Measurements from ENCODE around the gene TOX3.

Gene TOX3

DNA sequence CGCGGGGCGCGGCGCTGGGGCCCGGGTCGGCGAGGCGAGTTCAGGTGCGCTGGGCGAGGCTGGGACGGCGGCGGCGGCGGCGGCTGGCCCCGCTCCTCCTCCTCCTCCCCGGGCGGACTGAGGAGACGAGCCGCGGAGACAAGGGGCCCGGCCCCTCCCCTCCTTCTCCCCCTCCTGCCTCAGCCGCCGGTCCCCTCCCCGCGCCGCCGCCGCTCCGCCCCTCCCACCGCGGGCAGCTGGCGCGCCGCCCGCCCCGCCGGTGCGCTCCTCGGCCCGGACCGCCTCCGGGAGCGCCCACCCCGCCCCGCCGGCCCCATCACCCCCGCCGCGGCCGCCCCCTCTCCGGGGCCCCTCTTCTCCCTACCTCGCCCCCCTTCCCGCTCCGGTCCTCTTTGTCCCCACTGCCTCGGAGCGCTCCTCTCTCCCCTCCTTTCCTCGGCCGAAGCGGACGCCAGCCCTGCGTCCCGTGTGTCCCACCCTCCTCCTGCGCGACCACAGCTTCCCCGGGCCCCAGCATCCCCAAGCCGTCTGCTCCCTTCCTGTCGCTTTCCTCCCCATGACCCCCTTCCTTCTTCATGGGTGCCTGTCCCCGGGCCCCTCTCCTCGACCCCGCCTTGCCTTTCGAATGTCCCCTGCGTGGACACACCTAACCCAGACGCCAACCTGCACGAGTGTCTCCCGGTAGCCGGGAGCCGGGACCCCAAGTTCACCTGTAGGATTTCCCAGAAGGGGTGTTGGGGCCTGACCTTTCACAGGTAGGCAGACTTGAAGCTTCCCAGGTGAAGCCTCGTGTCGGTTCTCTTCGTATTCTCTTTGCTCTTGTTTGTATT lies at the start of gene TOX3:
Gene TOX3 (minus strand): TSS at position 140 of the 830 bp plus-strand sequence. CDS start 420 bp downstream, outside the sequence.
- DNase-seq (ENCODE audit: low read depth in 2 of 3, low spot score in 2 of 3) = no peak

DNA sequence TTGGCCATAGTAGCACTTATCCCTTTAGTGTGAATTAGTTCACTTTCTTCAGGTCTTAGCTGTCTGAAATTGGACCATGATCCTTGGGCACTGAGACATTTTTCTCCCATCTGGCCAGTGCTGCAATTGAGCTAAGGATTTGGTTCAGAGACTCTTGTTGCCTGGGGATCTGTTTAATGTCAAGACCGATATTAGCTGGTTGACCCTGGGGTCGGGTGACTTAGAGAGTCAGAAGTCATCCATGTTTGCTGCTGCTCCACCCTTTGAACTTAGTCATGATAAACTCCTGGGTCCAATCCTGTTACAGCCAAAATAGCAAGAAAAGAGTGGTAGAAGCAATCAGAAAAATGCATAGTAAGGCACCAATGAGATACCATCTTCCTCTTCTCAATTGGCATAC lies 45.8 kb upstream of the TOX3 start:
- DNase-seq (ENCODE audit: low read depth in 2 of 3, low spot score in 2 of 3) = no peak

DNA sequence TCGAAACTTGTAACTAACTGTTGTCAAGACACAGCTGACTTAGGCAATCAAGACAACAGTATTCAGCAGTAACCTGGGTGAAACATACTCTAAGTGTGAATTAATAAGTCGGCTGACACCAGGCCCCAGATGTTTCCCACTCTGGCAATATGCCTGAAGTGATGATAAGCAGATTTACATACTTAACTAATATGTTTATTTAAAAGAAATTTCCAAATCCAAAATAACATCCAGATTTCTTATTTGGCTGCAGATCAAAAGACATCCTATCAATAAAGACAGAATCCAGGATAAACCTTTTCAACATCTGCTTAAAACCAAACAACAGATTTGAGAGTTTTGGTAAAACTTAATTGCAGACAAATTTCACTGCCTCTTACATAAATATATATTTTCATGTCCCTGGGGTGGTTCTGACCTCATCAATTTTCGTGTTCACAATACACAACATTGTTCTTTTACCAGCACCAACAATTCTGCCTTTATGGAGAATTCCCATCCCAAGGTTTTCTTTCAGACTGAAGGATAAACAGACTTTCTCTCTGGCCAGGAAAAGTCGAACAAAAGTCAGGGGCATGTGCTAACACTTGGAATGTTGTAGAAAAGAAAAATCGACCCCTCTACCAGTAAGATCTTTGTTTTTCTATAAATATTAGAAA lies 45.1 kb upstream of the TOX3 start:
- DNase-seq (ENCODE audit: low read depth in 2 of 3, low spot score in 2 of 3) = no peak

DNA sequence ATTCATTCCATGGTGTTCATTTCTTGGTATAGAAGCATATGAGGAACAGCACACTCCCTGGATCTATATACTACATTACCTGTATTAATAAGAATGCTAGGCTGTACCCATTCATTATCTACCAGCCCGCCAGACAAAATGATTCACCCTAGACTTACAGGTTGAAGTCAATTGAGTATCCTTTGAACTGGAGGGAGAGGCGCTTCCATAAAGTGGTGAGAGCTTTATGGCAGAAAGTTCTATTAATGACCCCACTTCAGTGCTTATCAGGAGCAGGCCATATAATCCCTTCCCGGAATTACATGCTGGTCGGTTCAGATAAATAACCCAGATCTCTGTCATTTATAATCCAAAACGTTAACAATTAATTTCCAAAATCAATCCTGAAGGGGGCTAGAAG lies 44.5 kb upstream of the TOX3 start:
- no peak for DNase-seq (ENCODE audit: low read depth in 2 of 3, low spot score in 2 of 3)

DNA sequence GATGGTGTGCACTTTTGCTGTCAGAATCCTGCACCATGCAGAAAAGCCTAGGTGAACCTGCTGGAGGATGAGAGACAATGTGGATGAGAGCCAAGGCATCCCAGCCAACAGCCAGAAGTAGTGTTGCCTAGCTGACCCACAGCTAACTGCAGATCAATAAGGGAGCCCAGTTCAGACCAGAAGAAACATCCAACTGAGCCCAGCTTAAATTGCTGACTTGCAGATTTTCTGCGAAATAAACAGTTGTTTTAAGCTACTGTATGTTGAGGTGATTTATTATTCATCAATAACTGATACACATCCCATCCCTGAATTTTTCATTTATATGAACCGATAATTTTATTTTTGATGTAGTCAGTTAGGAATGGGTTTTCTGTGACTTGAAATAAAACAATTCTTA lies 39.2 kb upstream of the TOX3 start:
- DNase-seq (ENCODE audit: low read depth in 2 of 3, low spot score in 2 of 3) = no peak

DNA sequence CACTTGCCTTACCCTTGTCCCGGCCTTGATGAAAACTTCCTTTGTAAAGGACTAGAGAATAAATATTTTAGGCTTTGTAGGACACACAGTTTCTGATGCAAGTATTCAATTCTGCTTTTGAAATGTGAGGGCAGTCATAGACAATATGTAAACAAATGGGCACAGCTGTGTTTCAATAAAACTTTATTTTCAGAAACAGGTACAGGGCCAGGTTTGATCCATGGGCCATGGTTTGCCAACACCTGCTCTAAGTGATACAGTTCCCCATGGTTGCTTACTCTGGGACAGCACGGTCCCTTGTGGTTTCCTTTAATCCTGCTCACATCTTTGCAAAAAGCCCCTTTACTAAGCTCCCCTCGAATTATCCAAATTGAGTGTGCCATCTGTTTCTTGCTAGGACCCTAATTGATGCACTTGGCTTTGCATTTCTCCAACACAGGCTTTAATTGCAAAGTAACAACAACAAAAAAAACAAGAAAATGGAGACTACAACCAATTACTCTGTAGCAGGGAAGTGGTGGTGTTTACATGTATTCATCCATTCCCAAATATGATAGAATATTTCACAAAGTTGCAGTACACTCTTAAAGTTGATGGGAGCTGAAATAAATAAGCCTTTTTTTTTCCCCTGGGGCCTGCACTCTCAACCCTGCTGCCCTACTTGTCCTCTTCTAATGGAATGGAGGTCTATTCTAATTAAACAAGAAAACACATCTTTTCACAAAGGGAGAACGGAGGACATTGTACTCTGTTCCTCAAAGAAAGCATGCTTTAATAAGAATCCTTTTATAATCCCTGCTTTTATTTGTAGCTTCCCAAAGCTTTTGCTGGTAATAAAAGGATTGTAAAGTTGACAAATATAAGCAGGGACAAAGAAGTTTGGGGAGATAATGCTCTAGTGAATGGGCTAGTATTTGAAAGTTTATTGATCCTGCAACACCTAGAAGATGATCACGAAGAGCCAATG lies 37.7 kb upstream of the TOX3 start:
- DNase-seq (ENCODE audit: low read depth in 2 of 3, low spot score in 2 of 3) = no peak

DNA sequence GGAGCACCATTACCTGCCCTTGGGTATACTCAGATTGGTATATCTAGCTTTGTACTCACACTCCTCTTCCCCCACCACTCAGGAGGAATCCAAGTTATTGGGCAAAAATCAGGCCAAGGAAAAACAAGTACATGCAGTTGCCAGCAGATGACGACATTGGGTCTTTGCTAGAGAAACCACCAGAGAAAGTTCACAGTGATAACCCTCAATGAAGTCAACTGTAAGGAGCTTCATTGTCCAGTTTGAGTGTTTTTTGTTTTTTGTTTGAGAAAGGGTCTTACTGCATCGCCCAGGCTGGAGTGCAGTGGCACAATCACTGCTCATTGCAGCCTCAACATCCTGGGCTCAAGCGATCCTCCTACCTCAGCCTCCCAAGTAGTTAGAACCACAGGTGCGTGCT lies 34.6 kb upstream of the TOX3 start:
- DNase-seq (ENCODE audit: low read depth in 2 of 3, low spot score in 2 of 3) = no peak

DNA sequence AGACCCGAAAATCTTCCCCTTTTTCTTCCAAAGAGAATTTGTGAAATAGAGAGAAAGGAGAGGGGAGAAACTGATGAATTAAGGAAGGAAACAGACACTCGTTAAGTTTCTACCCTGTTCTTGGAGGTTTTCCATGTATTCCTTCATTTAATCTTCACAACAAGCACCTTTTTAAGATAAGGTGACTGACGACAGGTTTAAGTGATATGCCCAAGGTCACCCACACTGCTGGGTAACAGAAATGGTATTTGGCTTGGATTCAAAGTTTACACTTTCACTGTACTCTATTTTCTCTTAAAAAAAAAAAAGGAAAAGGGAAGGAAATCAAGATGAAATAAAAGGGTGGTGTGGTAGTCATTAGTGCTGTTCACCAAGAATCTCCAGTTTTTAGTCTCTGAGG lies 33.5 kb upstream of the TOX3 start:
- no peak for DNase-seq (ENCODE audit: low read depth in 2 of 3, low spot score in 2 of 3)

DNA sequence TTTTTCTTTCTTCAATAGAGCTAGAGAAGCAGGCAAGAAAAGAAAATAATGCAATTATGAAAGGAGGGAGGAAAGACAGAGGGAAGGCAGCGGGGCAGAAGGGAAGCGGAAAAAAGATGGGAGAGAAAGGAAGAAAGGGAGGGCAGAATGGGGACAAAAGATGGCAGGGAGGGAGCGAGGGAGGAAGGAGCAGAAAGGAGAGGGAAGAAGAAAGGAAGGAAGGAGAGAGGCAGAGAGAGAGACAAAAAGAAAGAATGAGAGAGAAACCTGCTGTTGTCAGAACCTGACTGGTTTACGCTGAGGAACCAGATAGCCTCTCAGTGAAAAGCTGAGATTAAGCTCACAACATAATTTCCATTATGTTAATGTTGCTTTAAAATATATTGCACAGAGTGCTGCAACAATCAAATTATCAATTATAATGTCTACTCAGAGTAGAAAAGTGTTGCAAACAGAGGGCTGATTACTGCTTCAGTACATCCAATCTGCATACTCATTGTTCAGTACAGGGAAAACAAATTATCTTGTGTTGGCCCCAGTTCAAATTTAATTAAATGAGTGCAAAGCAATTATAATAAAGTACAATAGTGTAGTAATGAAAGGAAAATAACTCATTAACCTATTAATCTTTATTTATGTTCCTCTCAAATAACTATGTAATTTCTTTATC lies 32.0 kb upstream of the TOX3 start:
- no peak for DNase-seq (ENCODE audit: low read depth in 2 of 3, low spot score in 2 of 3)

DNA sequence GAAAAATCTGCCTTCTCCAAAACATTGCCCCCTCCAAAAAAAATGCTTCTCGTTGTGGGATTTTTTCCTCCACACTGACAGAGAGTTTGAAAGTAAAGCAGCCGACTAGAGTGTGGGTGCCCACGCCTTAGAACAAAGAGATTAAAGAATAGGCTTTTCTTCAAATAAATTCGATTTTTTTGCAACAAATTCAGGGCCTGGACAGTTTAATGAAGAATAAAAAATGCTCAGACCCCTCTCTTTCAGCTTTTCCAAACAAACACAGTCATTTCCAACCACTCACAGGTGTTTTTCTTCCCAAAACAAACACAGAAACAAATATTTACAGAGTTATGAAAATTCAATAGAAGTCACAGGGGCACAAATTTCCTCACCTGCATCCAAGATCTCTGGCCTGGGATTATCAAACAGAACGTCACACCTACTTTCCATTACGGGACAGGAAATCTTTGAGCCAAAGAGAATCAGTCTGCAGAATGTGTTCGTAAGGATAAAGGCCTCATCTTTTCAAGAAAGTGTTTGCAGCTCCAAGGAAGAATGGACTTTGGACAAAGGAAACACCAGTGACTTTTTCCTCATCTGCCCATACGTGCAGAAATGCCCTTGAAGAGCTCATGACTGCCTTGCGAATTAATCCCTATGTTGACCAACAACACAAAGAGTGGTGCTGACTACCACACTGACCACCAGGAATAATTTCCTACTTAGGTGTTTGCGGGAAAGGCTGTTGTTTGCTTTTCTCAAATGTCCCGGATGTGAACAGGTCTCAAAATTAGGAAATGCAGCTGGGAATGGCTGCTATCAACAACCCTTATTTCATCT lies 31.3 kb upstream of the TOX3 start:
- no peak for DNase-seq (ENCODE audit: low read depth in 2 of 3, low spot score in 2 of 3)

DNA sequence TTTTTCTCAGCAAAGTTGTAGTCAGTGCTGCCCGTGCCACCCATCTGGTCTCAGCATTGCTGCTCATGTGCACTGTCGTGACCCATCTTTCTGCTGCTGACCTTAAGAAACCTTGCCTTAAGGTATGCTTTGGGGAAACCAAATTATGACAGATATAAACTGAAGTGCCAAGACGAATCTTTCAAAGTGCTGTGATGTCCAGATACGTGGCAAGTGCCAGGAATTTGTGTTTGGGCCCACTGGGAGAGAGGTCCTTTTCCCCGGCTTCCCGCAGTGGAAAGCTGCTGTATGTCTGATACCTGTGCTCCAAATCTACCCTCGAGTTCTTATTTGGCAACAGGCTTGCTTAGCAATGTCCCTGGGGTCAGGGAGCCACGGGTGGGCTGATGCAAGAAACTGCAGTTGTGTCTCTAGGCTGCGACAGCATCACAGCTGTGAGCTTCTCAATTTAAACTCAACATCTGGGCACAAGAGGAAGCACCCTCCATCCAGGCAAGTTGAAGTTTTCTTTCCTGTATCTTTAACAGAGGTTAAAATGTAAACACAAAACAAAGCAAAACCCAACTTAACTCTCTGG lies 30.3 kb upstream of the TOX3 start:
- no peak for DNase-seq (ENCODE audit: low read depth in 2 of 3, low spot score in 2 of 3)

DNA sequence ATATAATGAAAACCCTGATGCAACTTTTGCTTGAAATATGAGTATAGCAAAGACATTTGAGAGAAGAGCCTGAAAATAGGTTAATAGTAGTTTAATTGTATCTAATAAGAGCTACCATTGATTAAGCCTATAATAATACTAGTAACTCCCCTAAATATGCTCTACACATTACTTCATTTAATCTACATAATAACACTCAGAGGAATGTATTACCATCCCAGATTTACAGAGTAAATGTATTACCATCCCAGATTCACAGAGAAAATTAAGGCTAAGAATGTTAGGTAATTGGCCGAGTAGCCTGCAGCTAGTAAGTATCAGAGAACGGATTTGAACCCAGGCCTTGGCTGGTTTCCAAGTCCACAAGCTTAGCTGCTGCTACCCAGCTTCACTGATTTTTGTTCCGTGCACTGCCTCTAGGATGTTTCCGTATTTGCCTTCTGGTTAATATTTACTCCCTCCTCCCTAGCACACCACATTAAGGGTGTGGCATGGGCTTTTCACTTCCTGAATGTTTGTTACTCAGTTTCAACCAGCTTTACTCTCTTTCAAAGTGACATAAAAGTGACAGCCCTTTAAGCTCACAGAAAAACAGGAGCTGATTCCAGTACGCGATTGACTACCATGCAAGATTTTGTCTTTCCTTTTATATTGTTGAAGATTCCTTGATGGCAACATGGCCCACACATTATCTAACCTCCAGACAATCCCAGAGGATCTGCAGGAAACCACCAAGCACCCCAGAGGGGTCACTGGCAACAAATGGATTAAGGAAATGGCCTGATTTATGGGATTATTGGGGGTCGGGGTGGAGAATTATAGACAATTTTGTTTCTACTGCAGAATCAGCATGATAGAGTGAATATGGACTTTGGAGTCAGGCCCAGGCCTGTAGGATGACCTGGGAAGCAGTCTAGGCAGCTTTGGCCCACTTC lies 26.7 kb upstream of the TOX3 start:
- DNase-seq (ENCODE audit: low read depth in 2 of 3, low spot score in 2 of 3) = no peak

DNA sequence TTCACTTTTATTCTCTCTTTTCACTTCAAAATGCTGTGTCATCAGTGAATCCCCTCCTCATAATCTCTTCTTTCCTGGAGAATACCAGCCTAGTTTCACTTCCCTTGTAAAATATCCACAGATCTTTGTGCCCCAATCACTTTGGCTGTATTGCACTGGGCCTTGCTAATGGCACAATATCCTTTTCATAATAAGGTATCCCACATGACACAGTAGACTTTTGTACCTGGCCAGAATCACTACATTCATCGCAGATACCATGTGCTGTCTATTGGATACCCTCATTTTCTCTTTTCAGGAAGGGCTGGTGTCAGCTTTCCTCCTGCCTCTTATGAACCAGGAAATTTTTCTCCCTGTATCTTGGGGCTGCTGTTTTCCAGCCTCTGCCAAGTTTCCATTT lies 25.7 kb upstream of the TOX3 start:
- DNase-seq (ENCODE audit: low read depth in 2 of 3, low spot score in 2 of 3) = no peak

DNA sequence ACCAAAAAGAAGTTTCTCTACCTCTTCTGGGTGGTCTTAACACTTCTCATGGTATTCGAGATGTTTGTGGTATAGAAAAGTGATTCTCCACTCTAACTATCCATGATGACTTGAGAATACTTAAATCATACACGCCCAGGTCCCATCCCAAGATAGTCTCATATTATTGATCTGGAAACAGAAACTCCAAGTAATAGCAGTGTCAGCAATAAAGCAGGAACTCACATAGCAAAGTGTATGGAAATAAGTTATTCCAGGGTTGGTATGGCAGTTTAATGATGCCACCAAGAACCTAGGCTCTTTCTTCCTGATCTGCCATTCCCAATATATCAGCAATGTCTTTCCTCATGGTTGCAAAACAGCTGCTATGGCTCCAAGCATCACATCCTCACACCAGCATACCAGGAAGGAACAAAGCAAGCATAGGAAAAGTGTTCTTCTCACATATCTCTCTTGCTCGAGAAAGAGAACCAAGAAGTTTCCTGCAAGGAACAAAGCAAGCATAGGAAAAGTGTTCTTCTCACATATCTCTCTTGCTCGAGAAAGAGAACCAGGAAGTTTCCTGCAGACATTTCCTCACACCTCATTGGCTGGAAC lies 23.6 kb upstream of the TOX3 start:
- no peak for DNase-seq (ENCODE audit: low read depth in 2 of 3, low spot score in 2 of 3)

DNA sequence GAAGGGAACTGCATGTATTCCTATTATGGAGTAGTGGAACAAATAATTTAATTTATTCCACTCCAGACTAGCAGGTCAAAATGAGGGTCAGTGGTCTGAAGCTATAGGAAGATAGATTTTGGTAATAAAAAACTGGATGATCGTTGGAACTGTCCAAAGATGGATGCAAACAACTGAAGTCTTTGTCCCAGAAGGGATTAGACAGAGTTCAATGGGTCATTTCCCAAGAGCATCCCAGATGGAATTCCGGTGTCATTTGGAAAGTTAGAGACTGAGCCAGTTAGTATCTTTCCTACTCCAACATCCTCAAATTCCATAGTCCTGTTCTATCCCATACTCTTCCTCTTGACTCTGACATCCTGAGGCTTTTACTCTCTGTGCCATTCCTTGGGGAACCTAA lies 22.8 kb upstream of the TOX3 start:
- DNase-seq (ENCODE audit: low read depth in 2 of 3, low spot score in 2 of 3) = no peak

DNA sequence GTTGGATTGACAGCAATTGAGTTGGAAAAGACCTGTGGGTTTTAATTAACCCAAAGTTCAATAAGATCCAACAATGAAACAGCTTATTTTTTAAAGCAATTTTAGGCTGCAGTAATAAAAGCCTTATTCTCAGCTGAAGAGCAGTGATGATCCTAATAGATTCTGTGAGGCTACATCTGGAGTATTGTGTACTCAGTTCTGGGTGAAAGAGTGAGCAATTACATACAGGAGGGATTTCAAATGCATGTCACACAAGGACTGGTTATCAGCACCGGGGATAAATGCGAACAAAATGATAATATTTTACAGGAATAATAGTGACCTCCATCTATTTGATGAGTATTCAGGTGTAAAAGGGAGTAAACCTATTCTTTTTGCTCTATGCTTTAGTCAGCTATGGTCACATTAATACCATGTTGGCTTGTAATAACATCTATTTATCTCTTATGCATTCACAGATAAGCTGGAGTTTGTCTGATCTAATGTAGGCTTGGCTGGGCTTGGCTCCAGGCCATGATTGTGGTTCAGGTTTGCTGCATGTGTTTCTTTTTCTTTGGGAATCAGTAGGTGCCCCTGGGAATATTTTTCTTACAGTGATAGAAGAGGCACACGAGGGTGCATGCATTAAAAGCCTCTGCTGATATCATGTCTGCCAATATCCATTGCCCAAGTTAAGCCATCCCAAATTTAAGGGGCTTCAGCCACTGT lies 22.2 kb upstream of the TOX3 start:
- DNase-seq (ENCODE audit: low read depth in 2 of 3, low spot score in 2 of 3) = no peak

DNA sequence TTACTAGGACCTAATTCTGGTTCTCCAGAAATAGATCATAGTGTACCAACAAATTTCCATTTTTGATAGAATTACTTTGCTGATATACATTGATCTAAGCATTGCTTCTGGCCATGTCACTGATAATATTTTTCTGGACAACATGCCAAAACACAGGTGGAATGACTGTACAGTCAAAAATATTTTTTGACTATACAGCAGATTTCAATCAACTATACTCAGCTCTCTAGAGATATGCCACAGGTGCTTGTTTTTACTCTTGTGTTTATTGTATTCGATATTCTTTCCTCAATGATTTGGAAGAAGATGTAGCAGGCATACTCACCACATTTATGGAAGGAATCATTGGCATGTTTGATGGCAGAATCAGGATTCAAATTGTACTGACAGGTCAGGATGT lies 21.6 kb upstream of the TOX3 start:
- no peak for DNase-seq (ENCODE audit: low read depth in 2 of 3, low spot score in 2 of 3)

DNA sequence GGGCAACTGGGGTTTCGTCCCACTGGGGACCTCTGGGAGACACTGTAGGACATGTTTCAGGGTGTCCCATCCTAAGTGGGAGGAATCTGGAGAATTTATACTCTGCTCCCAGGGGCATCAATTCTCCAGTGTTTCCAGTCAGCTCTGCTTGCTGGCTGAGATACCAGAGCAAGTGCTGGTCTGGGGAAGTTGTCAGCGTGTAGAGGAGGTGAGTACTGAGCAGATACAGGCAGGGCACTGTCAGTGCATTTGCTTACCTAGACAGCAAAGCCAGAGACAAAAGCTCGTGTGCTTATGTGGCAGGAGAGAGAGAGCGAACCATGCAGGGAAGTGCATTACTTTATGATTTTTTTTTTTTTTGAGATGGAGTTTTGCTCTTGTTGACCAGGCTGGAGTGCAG lies 20.2 kb upstream of the TOX3 start:
- DNase-seq (ENCODE audit: low read depth in 2 of 3, low spot score in 2 of 3) = no peak

Measured in activated CD8-positive, alpha-beta memory T cell treated with anti-CD3 and anti-CD28 coated beads for 48 hours (primary cell).